ENCODE measurements around the gene ANKRD52.
A peak's percentile ranks its signal among the peaks of the same experiment; 100 is the strongest.

- TF ChIP-seq CTCF (IDR thresholded peaks at IDR 0.05; ENCODE audit: insufficient read depth, low read length) (no peak), POLR2AphosphoS5 (IDR thresholded peaks at IDR 0.05; ENCODE audit: low read depth) (peak; percentile 87), REST (IDR thresholded peaks at IDR 0.05; ENCODE audit: insufficient replicate concordance, low read depth) (no peak), SPI1 (IDR thresholded peaks at IDR 0.05; ENCODE audit: borderline replicate concordance, low read depth) (peak; percentile 69; the same call in 1 of the 2 replicates)
Measured at GRCh38 chr12:56221757-56222530, 36.2 kb downstream of the ANKRD52 start, which contains the start of gene RNF41.
